CD8-positive, alpha-beta memory T cell (primary cell): ENCODE data around the gene PTGFRN. TPM values are rescaled to one million over a fixed set of nuclear protein-coding genes. Genes with fewer than 3 reads are reported as not detected.
A peak's percentile ranks its signal among the peaks of the same experiment; 100 is the strongest.
"Not testable (repeated sequence)": the region's sequence is repeated elsewhere in the genome, so short reads cannot be mapped to it uniquely, and the experiment has no call there.

ENCODE experiments used
- CTCF ChIA-PET: fragments of 350-600 bp; sonication (Branson Sonifier 250); formaldehyde crosslinking; loops from one replicate; lab custom pipeline; 2021; ENCODE audit warnings: antibody characterized with exemption; lab: Charles Lee
- POLR2A ChIA-PET: fragments of 350-600 bp; sonication (Branson Sonifier 250); formaldehyde crosslinking; loops from one replicate; lab custom pipeline; 2021; ENCODE audit warnings: antibody characterized with exemption; lab: Charles Lee
- DNase-seq, 5 donors: peaks; one replicate each; pipeline versions ENCODE4 v3.0.0 to v3.0.0-alpha.2; 2020 to 2022; ENCODE audit warnings: mixed read lengths in 1 of 5
- H3K27ac ChIP-seq: one replicate; pipeline ENCODE4 v1.7.0; 2013; ENCODE audit warnings: low read depth, mild to moderate bottlenecking, low read length, moderate library complexity
- H3K27me3 ChIP-seq: 2 replicates; pipeline ENCODE4 v1.7.0; 2013; ENCODE audit warnings: low read length, mild to moderate bottlenecking; ENCODE audit not compliant: insufficient read depth, poor library complexity, severe bottlenecking
- H3K36me3 ChIP-seq: 2 replicates; pipeline ENCODE4 v1.7.0; 2013; ENCODE audit warnings: mild to moderate bottlenecking, low read length, moderate library complexity; ENCODE audit not compliant: insufficient read depth
- H3K4me1 ChIP-seq: 2 replicates; pipeline ENCODE4 v1.7.0; 2013; ENCODE audit warnings: mild to moderate bottlenecking, low read length, moderate library complexity; ENCODE audit not compliant: insufficient read depth
- H3K4me3 ChIP-seq: 2 replicates; pipeline ENCODE4 v1.7.0; 2013; ENCODE audit warnings: mild to moderate bottlenecking, low read length
- H3K9me3 ChIP-seq: 2 replicates; pipeline ENCODE4 v1.7.0; 2013; ENCODE audit warnings: mild to moderate bottlenecking, low read length
- H3K27ac Mint-ChIP-seq, 8 donors: one replicate each; pipeline ENCODE4 v1.8.0; 2020 to 2021; ENCODE audit warnings: mixed read lengths in 8 of 8, mild to moderate bottlenecking in 6 of 8, inconsistent platforms in 3 of 8, moderate library complexity in 3 of 8
- H3K27me3 Mint-ChIP-seq, 2 donors: one replicate each; pipeline ENCODE4 v1.8.0; 2020 to 2021; ENCODE audit warnings: mixed read lengths in 2 of 2, mild to moderate bottlenecking in 1 of 2, moderate library complexity in 1 of 2
- H3K36me3 Mint-ChIP-seq, 3 donors: one replicate each; pipeline ENCODE4 v1.8.0; 2020 to 2021; ENCODE audit warnings: mixed read lengths in 3 of 3, inconsistent platforms in 1 of 3, mild to moderate bottlenecking in 1 of 3
- H3K4me1 Mint-ChIP-seq, 3 donors: one replicate each; pipeline ENCODE4 v1.8.0; 2020 to 2021; ENCODE audit warnings: mixed read lengths in 3 of 3, inconsistent platforms in 1 of 3, mild to moderate bottlenecking in 1 of 3
- H3K4me3 Mint-ChIP-seq, 7 donors: one replicate each; pipeline ENCODE4 v1.8.0; 2020 to 2021; ENCODE audit warnings: mixed read lengths in 7 of 7, mild to moderate bottlenecking in 6 of 7, moderate library complexity in 4 of 7, inconsistent platforms in 2 of 7
- H3K9me3 Mint-ChIP-seq, 5 donors: one replicate each; pipeline ENCODE4 v1.8.0; 2020 to 2022; ENCODE audit warnings: mixed read lengths in 5 of 5, mild to moderate bottlenecking in 3 of 5, moderate library complexity in 2 of 5, inconsistent platforms in 1 of 5
- polyA plus RNA-seq: library from polyadenylated mRNA; unstranded; fragments of 300-500 nt; fragmentation: Illumina TruSeq; gene quantifications from one replicate; pipeline ENCODE4 v1.2.3, GENCODE V29; 2021
- total RNA-seq, 2 experiments: library from RNA; stranded (reverse); gene quantifications; one replicate each; pipeline ENCODE4 v1.2.3, GENCODE V29; 2021

PTGFRN gene
- total and polyA plus RNA-seq, 3 experiments from 2014 or later = 0.39 to 6.5 (median 6.1) TPM

- Mint-ChIP-seq H3K4me1 (peaks cover 4 to 13% (median 6%) of the 10 kb centered on the region in 3 donors), H3K36me3 (peaks cover 0 to 2% (median 0%) of the 10 kb centered on the region in 3 donors), H3K27me3 (peaks cover 14 to 19% of the 10 kb centered on the region in 2 donors), H3K4me3 (no peak overlapping the region), H3K9me3 (peaks cover 0 to 3% (median 0%) of the 10 kb centered on the region in 5 donors), H3K27ac (no peak overlapping the region)
- POLR2A ChIA-PET = no interaction called here
- DNase-seq = no peak
- Histone ChIP-seq H3K27me3 (no peaks in the 10 kb centered on the region), H3K4me1 (peaks cover 1% of the 10 kb centered on the region), H3K27ac (no peak overlapping the region), H3K36me3 (no peaks in the 10 kb centered on the region), H3K4me3 (no peak overlapping the region), H3K9me3 (no peaks in the 10 kb centered on the region)
- CTCF ChIA-PET = no interaction called here
Observed at GRCh38 chr1:116871779-116872146, 38.0 kb upstream of the PTGFRN start.

GRCh38 chr1:116873680-116874271, 35.9 kb upstream of the PTGFRN start:
- Histone ChIP-seq H3K4me3 (no peak overlapping the region), H3K36me3 (no peaks in the 10 kb centered on the region), H3K27ac (no peak overlapping the region), H3K27me3 (no peaks in the 10 kb centered on the region), H3K9me3 (no peaks in the 10 kb centered on the region), H3K4me1 (peaks cover 19% of the 10 kb centered on the region)
- no peak for DNase-seq
- Mint-ChIP-seq H3K27ac (peak overlapping the region in 1 of 8 donors; percentile 31), H3K4me3 (no peak overlapping the region), H3K27me3 (peaks cover 14 to 19% of the 10 kb centered on the region in 2 donors), H3K9me3 (peaks cover 0 to 3% (median 0%) of the 10 kb centered on the region in 5 donors), H3K4me1 (peaks cover 4 to 13% (median 6%) of the 10 kb centered on the region in 3 donors), H3K36me3 (peaks cover 0 to 2% (median 0%) of the 10 kb centered on the region in 3 donors)
- POLR2A ChIA-PET = no interaction called here
- CTCF ChIA-PET = interaction anchor here (1.6 kb wide), 1 partner anchor 136 kb away, joined by 5 read pairs; no protein-coding TSS in a partner anchor

- Histone ChIP-seq H3K27ac (no peak overlapping the region), H3K9me3 (no peaks in the 10 kb centered on the region), H3K4me1 (peaks cover 29% of the 10 kb centered on the region), H3K27me3 (no peaks in the 10 kb centered on the region), H3K36me3 (no peaks in the 10 kb centered on the region), H3K4me3 (no peak overlapping the region)
- ChIA-PET CTCF (interaction anchor here (1.6 kb wide), 1 partner anchor 137 kb away, joined by 5 read pairs; no protein-coding TSS in a partner anchor), POLR2A (no interaction called here)
- Mint-ChIP-seq H3K9me3 (peaks cover 0 to 3% (median 0%) of the 10 kb centered on the region in 5 donors), H3K36me3 (peaks cover 0 to 2% (median 0%) of the 10 kb centered on the region in 3 donors), H3K27me3 (peaks cover 14 to 19% of the 10 kb centered on the region in 2 donors), H3K27ac (no peak overlapping the region), H3K4me3 (no peak overlapping the region), H3K4me1 (peaks cover 4 to 13% (median 6%) of the 10 kb centered on the region in 3 donors)
- no peak for DNase-seq
Observed at GRCh38 chr1:116874733-116875249, 34.9 kb upstream of the PTGFRN start.

GRCh38 chr1:116875391-116875790, 34.3 kb upstream of the PTGFRN start:
- Histone ChIP-seq H3K4me3 (no peak overlapping the region), H3K4me1 (peaks cover 29% of the 10 kb centered on the region), H3K27ac (no peak overlapping the region), H3K27me3 (no peaks in the 10 kb centered on the region), H3K9me3 (no peaks in the 10 kb centered on the region), H3K36me3 (no peaks in the 10 kb centered on the region)
- Mint-ChIP-seq H3K4me1 (peaks cover 4 to 13% (median 6%) of the 10 kb centered on the region in 3 donors), H3K4me3 (no peak overlapping the region), H3K27me3 (peaks cover 11 to 17% of the 10 kb centered on the region in 2 donors), H3K9me3 (peaks cover 0 to 3% (median 0%) of the 10 kb centered on the region in 5 donors), H3K36me3 (peaks cover 0 to 2% (median 0%) of the 10 kb centered on the region in 3 donors), H3K27ac (peak overlapping the region in 2 of 8 donors; percentile 43 to 63)
- DNase-seq = no peak
- ChIA-PET POLR2A (no interaction called here), CTCF (interaction anchor here (1.6 kb wide), 1 partner anchor 138 kb away, joined by 5 read pairs; no protein-coding TSS in a partner anchor)

- H3K36me3 ChIP-seq, H3K4me3 Mint-ChIP-seq, DNase-seq, H3K36me3 Mint-ChIP-seq, H3K4me3 ChIP-seq, H3K9me3 ChIP-seq, H3K27me3 ChIP-seq, H3K27ac ChIP-seq, H3K9me3 Mint-ChIP-seq, POLR2A ChIA-PET: not testable (repeated sequence)
- peaks cover 29% of the 10 kb centered on the region for H3K4me1 ChIP-seq
- CTCF ChIA-PET = interaction anchor here (0.8 kb wide), 1 partner anchor 111 kb away, joined by 3 read pairs; no protein-coding TSS in a partner anchor
- Mint-ChIP-seq H3K27ac (peak overlapping the region in 1 of 8 donors; percentile 29), H3K4me1 (peaks cover 4 to 13% (median 6%) of the 10 kb centered on the region in 3 donors), H3K27me3 (peaks cover 11% of the 10 kb centered on the region in 2 donors)
Observed at GRCh38 chr1:116875946-116876345, 33.8 kb upstream of the PTGFRN start.

- Mint-ChIP-seq H3K27me3 (peaks cover 4 to 11% of the 10 kb centered on the region in 2 donors), H3K27ac (peak overlapping the region in 3 of 8 donors; percentile 41 to 70 (median 63)), H3K4me3 (no peak overlapping the region), H3K4me1 (peaks cover 4 to 13% (median 6%) of the 10 kb centered on the region in 3 donors), H3K36me3 (no peaks in the 10 kb centered on the region), H3K9me3 (no peaks in the 10 kb centered on the region)
- Histone ChIP-seq H3K27ac (no peak overlapping the region), H3K9me3 (no peaks in the 10 kb centered on the region), H3K27me3 (no peaks in the 10 kb centered on the region), H3K4me1 (peaks cover 29% of the 10 kb centered on the region), H3K36me3 (no peaks in the 10 kb centered on the region), H3K4me3 (no peak overlapping the region)
- ChIA-PET POLR2A (interaction anchor here (0.6 to 1.8 kb wide), 6 partner anchors 70 to 723 kb away, joined by 3 to 6 read pairs (median 3); partner anchors contain the start of gene TTF2), CTCF (interaction anchor here (0.7 to 2.4 kb wide), 6 partner anchors 61 to 154 kb away, joined by 3 to 10 read pairs (median 4); no protein-coding TSS in a partner anchor)
- DNase-seq = no peak
Observed at GRCh38 chr1:116877141-116877818, 32.4 kb upstream of the PTGFRN start.

- peak in 1 of 5 donors; percentile 6 for DNase-seq
- Histone ChIP-seq H3K36me3 (no peaks in the 10 kb centered on the region), H3K27me3 (no peaks in the 10 kb centered on the region), H3K27ac (no peak overlapping the region), H3K4me1 (peaks cover 29% of the 10 kb centered on the region), H3K9me3 (no peaks in the 10 kb centered on the region), H3K4me3 (peak overlapping the region; percentile 26)
- Mint-ChIP-seq H3K4me1 (peaks cover 4 to 7% (median 4%) of the 10 kb centered on the region in 3 donors), H3K27ac (no peak overlapping the region), H3K36me3 (no peaks in the 10 kb centered on the region), H3K27me3 (peaks cover 0 to 2% of the 10 kb centered on the region in 2 donors), H3K9me3 (no peaks in the 10 kb centered on the region), H3K4me3 (no peak overlapping the region)
- ChIA-PET POLR2A (interaction anchor here (1.8 kb wide), 1 partner anchor 109 kb away, joined by 6 read pairs; no protein-coding TSS in a partner anchor), CTCF (interaction anchor here (1.2 to 2.4 kb wide), 3 partner anchors 69 to 141 kb away, joined by 3 to 10 read pairs (median 5); no protein-coding TSS in a partner anchor)
Observed at GRCh38 chr1:116878804-116879477, 30.8 kb upstream of the PTGFRN start.
